Fibroblast of gingiva (primary cell): Measurements from ENCODE around the gene KBTBD13.
"Not testable (repeated sequence)": the region's sequence is repeated elsewhere in the genome, so short reads cannot be mapped to it uniquely, and the experiment has no call there.

Experiments
- DNase-seq: peaks from one replicate; pipeline ENCODE4 v3.0.0-alpha.2; 2011; ENCODE audit warnings: low read depth

Gene KBTBD13

GRCh38 chr15:65089206-65089824 is 12.8 kb downstream of the KBTBD13 start:
- no peak for DNase-seq

DNA sequence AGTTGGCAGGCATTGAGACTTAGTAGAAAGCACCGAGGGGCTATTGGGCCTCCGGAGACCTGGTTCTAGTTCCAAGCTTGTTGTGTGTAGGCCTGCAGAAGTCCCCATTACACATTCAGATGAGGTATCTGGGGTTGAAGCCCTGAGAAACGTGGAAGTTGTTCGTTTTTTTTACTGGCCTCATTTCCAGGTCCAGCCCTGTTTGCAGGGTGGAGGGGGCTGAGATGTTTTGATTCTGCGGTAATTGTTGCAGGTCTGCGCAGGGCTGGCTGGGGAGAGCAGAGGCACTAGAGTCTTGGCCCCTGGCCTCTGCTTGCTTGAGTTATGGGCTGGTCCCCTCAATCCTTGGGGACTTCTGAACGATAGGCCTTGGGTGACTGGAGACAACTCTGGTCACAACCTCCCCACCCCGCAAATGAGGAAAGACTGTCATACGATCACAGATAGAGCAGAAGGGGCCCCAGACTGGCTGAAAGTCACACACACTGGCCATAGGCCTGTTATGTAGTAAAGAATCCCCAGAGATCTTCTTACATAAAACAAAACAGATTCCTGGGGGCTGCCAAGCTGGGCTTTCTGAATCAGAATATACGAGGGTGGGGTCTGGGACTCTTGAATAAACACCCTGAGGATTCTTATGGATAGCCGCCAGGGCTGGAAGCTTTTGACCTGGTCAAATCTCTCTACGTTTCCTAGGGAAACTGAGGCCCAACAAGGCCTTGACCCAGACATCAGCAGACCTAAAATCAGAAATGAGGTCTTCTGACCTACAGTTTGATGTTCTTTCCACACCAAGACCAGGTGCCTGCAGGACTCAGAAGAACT is 15.6 kb downstream of the KBTBD13 start:
- DNase-seq, result no peak

GRCh38 chr15:65092911-65093792 is 16.6 kb downstream of the KBTBD13 start:
- no peak for DNase-seq

DNA sequence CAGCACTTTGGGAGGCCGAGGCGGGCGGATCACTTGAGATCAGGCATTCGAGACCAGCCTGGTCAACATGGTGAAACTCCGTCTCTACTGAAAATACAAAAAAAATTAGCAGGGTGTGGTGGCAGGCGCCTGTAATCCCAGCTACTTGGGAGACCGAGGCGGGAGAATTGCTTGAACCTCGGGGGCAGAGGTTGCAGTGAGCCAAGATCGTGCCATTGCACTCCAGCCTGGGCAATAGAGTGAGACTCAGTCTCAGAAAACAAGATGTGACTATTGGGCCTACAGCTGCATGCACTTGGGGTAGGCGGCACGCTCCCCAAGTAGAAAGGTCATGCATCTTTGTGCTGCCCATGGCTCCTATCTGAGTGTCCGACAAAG is 17.2 kb downstream of the KBTBD13 start:
- not testable (repeated sequence) for DNase-seq

DNA sequence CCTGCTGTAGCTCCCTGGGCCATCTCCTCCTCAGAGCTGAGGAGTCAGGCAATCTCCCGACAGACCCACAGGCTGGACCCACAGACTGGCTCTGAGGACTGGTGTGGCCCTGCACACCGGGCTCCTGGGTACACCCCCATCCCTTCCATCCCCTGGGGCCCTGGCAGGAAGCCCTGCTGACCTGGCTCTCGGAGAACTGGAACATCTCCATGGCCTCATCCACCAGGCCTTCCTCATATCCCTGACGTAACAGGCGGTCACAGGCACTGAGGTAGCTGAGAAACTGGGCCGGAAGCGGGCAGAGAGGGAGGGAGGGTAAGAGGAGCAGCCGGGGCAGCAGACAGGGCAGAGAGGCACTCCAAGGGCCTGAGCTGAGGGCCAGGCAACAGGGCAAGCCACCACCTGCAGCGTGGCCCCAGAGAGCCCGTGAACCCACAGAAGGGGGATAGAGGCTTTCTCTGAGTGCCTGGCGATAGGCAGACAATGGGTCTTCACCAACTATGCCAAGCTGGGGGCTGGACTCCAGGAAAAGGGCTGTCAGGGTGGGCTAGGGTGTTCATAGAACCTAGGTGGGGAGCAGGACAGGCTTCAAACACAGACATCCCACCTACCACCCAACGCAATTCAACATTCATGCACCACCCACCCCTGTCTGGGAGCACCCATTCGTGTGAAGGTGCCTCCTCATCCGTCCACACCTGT is 17.9 kb downstream of the KBTBD13 start:
- DNase-seq, result no peak

DNA sequence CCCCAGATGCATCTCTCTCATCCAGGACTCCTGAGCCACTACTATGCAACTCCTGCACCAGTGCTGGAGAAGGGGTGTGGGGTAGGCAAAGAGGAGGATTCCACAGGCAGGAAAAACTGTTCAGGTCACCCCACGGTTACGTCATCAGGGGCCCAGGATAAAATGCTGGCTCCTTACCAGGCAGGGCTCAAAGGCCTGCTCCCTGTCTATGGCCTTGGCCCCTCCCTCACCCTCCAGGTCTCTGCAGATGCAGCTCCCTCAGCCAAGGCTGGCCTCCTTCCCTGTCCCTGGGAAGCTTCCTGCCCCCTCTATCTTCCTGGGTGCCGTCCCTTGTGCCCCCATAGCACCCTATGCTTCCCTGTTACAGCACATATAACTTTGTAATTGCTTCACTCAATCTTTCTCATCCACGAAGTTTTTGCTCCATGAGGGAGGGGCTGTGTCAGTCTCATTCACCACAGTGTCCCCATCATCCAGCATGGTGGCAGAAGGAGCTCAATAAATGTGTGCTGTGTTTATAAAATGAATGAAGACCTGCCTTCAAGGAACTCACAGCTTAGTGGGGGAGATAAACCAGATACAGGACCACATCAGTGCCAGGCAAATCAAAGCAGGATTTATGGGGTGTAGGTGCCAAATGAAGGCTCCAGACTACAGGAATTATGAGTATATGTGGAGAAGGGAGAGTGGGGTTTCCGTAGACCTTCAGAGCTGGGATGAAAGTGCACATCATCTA is 18.6 kb downstream of the KBTBD13 start:
- DNase-seq, result no peak

- DNase-seq, result no peak
Observed at GRCh38 chr15:65095747-65096104, 19.2 kb downstream of the KBTBD13 start.

- DNase-seq, result no peak
Observed at GRCh38 chr15:65096481-65097385, 20.2 kb downstream of the KBTBD13 start.

DNA sequence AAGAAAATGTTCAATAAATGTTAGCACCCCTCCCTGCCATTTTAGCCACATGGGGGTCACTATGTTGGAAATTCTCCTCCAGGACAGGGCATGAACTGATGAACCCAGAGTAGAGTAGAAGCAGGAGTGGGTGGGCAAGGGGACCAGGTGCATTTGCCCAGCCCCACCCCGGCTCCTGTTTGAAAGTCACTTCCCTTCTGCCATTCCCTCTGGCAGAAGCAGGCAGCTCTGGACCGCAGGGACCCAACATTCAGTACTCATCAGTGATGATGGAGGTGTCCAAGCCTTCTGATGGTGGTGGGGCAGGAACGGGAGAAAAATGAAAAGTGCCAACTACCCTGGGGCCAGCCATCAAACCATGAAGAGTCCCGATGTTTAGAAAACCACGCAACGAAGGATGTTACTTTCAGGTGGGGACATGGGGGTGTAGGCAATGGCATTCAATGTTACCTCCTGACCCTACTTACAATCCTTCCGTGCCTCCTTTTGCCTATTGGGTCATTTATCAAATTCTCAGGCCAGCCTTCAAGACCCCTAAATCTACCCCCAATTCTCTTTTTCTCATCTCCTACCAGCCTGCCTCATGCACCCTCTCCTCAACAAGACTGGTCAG is 21.2 kb downstream of the KBTBD13 start:
- no peak for DNase-seq

DNA sequence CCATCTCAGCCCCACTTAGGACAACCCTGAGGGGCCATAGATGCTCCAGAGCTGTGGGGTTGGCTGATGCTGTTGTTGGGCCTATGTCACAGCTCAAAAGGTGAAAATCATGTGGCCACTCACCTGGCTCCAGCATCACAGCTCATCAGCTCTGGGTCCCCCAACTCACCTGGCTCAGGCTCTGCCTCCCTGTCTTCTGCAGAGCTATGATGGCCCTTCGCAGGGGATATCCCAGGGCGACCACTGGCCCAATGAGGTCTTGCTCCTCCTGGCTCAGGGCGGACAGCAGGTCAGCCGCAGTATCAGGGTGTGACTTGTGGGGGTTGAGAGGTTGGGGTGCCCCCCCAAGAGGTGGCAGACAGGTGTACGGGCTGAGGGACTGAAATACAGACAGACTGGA is 22.8 kb downstream of the KBTBD13 start:
- DNase-seq, result no peak

DNA sequence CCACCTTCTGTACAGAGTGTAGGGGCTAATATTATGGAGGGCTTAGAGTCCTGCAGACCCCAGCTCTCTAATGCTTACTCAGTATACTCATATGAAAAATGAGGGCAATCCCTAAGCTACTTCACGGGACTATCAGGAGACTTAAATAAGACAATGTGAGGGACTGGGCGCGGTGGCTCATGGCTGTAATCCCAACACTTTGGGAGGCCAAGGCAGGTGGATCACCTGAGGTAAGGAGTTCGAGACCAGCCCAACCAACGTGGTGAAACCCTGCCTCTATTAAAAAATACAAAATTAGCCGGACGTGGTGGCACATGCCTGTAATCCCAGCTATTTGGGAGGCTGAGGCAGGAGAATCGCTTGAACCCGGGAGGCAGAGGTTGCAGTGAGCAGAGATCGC is 23.3 kb downstream of the KBTBD13 start:
- not testable (repeated sequence) for DNase-seq

GRCh38 chr15:65100442-65100841 is 23.9 kb downstream of the KBTBD13 start:
- no peak for DNase-seq

- peak; percentile 37 for DNase-seq
Observed at GRCh38 chr15:65101411-65101890, 24.9 kb downstream of the KBTBD13 start.

DNA sequence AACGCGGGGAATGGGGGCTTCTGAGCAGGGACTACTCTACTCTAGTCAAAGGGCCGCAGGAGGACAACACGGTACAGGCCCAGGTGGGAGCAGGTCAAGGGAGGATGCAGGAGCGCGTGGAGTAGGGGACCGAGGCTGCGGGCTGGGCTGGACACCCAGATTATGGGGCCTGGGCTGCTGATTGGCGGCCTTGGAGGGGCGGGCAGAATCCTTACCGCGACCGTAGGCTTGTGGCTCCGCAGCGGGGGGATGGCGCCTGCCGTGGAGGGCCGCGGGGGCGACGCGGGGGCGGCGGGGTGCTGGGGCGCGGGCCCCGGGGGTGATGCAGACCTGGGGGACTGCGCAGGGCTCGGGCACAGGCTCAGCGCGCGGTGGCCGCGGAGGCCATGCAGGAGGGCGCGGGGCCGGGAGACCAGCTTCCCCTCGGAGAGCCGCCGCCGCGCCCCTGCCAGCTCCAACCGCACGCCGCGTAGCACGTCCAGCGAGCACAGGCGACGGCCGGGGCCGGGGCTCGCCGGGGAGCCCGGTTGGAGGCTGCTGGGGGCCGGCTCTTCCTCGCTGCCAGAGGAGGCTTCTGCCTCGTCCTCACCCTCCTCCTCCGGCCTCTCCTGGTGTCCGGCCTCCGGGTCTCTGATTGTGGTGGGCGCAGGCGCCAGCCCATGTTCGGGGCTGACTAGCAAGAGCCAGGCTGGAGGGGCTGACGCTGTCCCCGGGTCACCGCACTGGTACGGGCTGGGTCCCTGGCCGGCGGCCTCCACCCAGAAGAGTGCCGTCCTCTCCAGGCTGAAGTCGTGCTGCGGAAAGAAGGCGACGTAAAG is 25.6 kb downstream of the KBTBD13 start:
- DNase-seq, result no peak

DNA sequence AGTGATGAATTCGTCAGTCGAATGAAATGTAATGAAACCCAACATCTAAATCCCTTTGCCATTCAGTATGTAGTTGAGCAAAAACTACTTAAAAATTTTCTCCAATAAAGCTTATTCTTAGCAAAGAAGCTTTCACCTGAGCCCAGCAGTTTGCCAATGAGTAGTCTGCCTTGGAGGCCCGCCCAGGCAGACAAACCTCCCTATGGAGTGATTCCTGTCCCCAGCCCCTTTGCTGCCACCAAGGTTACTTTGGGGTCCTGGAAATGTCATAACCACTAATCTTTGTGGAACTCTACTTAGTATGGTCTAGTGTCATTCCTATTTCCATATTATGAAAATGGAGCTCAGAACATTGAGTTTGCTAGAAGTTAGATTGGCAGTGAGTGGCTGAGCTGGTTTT is 26.4 kb downstream of the KBTBD13 start:
- no peak for DNase-seq

DNA sequence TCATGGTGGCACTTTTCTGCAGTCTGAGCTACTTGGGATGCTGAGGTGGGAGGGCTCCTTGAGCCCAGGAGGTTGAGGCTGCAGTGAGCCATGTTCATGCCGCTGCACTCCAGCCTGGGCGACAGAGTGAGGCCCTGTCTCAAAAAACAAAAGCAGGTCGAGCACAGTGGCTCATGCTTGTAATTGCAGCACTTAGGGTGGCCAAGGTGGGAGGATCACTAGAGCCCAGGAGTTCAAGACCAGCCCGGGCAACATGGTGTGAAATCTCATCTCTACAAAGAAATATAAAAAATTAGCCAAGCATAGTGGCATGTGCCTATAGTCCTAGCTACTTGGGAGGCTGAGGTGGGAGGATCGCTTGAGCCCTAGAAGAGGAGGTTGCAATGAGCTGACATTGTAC is 28.5 kb downstream of the KBTBD13 start:
- DNase-seq, result no peak

GRCh38 chr15:65106011-65106590 is 29.6 kb downstream of the KBTBD13 start:
- DNase-seq, result no peak

GRCh38 chr15:65110676-65111292 is 34.2 kb downstream of the KBTBD13 start:
- DNase-seq, result no peak
